Measurements from ENCODE around the gene B2M. TPM values are rescaled to one million over a fixed set of nuclear protein-coding genes. Genes with fewer than 3 reads are reported as not detected.

B2M gene
- total and polyA plus RNA-seq, 2 of the 8 experiments (the other 6 are each of a cell fraction or from before 2014, with no cell fraction given) = 78.9 to 907 TPM

- no peak for TF ChIP-seq CHD7 (IDR thresholded peaks at IDR 0.05; ENCODE audit: insufficient replicate concordance, low read length)
- no peak for TF ChIP-seq RAD21 (IDR thresholded peaks at IDR 0.05 in 1 of 2, conservative IDR thresholded peaks at IDR 0.05 in 1 of 2; ENCODE audit: low read depth in 2 of 2, low read length in 2 of 2)
- no peak for TF ChIP-seq ZNF274 (IDR thresholded peaks at IDR 0.05; ENCODE audit: borderline replicate concordance, extremely low read depth, low read length)
- no peak for TF ChIP-seq CBX5 (IDR thresholded peaks at IDR 0.05; ENCODE audit: low read depth, low read length)
Measured at GRCh38 chr15:44673639-44674038, 37.7 kb upstream of the B2M start (continued).

Measured in H1 (cell line).